Stimulated activated CD8-positive, alpha-beta memory T cell treated with anti-CD3 and anti-CD28 coated beads, Interleukin-12 subunit alpha, Interleukin-12 subunit beta, amount 100 ng/mL, for 24 hours (primary cell): Measurements from ENCODE around the gene SHOX.
"Not testable (repeated sequence)": the region's sequence is repeated elsewhere in the genome, so short reads cannot be mapped to it uniquely, and the experiment has no call there.

Source experiments
- DNase-seq: peaks from one replicate; pipeline ENCODE4 v3.0.0-alpha.2; 2020; ENCODE audit errors: extremely low read depth

Gene SHOX

DNA sequence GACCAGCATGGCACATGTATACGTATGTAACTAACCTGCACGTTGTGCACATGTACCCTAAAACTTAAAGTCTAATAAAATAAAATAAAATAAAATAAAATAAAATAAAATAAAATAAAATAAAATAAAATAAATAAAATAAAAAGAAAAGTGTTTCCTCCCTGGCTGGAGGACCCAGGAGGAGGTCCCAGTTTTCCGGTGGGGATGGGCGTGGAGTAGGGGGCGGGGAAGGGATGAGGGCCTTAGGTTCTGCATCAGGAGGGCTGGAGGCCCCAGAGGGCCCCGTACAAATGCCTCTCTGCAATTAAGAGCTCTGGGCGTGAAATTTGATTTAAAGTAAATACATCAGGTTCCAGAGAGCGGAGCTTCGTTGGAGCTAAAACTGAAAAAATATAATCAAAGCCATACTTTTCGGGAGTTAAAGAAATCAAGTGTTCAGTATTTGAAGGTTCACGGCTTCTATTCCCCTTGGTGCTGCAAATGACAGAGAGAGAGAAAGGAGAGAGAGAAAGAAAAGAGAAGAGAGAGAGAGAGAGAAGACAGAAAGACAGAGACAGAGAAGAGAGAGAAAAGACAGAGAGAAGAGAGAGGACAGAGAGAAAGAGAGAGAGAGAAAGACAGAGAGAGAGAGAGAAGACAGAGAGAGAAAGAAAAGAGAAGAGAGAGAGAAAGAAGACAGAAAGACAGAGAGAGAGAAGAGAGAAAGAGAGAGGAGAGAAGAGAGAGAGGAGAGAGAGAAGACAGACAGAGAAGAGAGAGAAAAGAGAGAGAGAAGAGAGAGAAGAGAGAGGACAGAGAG lies 8.7 kb upstream of the SHOX start:
- no peak for DNase-seq

DNA sequence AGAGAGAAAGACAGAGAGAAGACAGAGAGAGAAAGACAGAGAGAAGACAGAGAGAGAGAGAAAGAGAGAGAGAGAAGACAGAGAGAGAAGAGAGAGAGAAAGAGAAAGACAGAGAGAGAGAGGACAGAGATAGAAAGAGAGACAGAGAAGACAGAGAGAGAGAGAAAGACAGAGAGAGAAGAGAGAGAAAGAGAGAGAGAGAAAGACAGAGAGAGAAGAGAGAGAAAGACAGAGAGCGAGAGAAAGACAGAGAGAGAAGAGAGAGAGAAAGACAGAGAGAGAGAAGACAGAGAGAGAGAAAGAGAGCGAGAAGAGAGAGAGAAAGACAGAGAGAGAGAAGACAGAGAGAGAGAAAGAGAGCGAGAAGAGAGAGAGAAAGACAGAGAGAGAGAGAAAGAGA lies 7.8 kb upstream of the SHOX start:
- DNase-seq, result not testable (repeated sequence)

DNA sequence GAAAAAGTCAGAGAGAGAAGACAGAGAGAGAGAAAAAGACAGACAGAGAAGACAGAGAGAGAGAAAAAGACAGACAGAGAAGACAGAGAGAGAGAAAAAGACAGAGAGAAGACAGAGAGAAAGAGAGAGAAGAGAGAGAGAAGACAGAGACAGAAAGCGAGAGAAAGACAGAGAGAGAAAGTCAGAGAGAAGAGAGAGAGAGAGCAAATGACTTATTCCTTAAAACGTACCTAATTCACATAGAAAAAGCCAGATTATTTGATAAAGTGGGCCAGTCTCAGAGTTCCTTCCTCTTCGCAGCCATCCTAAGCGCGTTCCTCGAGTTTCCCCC lies 7.4 kb upstream of the SHOX start:
- no peak for DNase-seq

DNA sequence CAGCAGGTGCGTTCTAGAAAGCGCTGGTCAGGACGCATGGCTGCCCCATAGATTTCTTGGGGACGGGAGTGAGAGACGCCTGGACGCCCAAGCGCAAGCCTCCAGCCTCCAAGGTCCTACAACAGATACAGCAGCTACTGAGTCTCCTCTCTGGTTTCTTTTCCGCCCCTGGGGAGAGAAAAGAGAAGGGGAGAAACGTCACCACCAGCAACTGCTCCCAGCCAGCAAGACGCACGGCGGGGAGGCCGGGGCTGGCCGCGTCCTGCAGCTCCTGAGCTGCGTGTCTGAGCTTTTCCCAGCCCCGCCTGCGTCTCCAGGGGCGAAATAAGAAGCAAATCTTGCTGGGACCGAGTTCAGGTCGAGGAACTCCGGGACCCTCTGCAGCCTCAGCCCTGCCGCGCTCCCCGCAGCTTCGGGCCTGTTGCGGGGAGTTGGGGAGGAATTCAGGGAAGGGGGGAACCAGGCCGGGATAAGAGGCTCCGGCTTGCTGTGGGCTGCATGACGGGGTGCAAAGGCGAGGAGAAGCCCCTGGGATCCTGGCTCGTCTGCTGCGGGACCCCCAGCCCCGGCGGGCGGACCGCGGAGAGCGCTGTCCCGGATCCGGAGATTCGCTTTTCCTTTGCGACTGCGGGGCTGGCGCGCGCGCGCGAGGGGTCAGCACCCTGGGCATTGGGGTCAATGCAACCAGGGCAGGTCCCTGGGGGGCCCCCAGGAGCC lies 6.8 kb upstream of the SHOX start:
- DNase-seq, result no peak

DNA sequence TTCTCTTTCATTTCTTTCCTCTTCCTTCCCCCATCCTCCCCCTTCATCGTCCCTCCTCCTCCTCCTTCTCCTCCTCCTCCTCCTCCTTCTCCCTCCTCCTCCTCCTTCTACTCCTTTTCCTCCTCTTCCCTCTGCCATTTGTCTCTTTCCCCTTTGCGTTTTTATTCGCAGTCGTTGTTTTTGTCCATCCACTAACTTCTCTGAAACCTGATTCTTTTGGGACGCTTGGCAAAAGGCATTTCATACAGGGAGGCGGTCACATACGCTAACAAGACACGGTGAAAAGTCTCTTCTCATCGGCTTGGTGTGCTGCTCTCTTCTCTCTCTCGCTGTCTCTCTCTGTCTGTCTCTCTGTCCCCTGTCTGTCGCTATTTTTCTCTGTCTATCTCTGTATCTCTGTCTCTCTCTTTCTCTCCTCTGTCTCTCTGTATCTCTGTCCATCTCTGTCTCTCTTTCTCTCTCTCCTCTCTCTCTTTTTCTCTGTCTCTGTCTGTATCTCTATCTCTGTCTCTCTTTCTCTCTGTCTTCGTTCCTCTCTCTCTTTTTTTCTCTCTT lies 5.4 kb upstream of the SHOX start:
- DNase-seq, result no peak

DNA sequence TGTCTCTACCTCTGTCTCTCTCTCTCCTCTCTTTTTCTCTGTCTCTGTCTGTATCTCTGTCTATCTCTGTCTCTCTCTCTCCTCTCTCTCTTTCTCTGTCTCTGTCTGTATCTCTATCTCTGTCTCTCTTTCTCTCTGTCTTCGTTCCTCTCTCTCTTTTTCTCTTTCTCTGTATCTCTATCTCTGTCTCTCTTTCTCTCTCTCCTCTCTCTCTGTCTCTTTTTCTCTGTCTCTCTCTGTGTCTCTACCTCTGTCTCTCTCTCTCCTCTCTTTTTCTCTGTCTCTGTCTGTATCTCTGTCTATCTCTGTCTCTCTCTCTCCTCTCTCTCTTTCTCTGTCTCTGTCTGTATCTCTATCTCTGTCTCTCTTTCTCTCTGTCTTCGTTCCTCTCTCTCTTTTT lies 4.5 kb upstream of the SHOX start:
- DNase-seq, result not testable (repeated sequence)

DNA sequence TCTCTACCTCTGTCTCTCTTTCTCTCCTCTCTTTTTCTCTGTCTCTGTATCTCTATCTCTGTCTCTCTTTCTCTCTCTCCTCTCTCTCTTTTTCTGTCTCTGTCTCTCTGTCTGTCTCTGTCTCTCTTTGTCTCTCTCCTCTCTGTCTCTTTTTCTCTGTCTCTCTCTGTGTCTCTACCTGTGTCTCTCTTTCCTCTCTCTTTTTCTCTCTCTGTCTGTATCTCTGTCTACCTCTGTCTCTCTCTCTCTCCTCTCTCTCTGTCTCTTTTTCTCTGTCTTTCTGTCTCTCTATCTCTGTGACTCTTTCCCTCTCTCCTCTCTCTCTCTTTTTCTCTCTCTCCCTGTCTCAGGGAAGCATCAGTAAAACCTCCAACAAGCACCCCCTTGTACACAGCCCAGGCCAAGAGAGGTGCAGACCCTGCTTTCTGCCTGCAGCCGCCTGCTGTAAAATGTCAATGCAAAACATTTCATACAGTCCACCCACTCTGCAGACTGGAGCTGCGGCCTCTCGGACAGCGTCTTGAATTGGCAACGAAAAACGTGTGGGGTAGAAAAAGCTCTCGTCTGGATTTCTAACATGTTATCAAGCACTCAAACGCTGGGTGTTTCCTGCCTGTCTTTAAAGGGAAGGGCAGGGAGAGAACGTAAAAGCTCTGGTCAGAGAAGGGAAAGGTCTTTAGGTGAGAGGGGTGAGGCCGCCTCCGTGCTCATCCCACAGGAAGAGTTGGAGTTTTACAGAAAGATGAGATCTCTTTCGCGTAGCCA lies 3.7 kb upstream of the SHOX start:
- DNase-seq, result no peak

DNA sequence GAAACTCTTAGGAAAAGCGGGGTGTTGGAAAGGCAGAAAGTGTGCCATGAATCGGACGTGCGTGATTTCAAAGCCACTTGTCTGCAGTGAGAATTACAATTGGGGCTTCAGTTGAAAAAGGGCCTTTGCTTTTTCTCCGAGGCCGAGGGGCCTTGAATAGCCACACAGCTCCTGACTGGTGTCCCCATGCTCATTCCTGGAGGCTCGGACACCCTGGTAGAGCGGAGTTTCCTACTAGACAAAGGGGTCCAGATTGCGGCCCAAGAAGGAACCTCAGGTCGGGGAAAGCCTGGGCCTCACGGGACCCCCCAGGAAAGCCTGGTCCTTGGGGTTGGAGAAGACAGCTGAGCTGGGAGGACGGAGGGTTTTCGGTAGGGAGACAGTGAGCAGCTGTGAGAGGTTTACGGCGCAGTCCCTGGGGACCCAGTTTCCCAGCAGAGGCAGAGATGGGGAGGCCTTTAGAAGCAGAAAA lies 3.0 kb upstream of the SHOX start:
- no peak for DNase-seq

DNA sequence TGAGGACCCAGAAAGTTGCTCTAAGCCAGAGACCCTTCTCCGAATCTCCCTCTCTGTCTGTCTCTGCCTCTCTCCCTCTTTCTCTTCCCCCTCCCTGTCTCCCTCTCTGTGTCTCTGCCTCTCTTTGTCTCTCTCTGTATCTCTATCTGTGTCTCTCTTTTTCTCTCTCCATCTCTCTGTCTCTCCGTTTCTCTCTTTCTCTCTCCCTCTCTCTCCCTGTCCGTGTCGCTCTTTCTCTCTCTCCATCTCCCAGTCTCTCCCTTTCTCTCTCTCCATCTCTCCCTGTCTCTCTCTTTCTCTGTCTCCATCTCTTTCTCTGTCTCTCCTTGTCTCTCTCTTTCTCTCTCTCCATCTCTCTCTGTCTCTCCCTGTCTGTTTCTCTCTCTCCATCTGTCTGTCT lies 2.6 kb upstream of the SHOX start:
- DNase-seq, result no peak

DNA sequence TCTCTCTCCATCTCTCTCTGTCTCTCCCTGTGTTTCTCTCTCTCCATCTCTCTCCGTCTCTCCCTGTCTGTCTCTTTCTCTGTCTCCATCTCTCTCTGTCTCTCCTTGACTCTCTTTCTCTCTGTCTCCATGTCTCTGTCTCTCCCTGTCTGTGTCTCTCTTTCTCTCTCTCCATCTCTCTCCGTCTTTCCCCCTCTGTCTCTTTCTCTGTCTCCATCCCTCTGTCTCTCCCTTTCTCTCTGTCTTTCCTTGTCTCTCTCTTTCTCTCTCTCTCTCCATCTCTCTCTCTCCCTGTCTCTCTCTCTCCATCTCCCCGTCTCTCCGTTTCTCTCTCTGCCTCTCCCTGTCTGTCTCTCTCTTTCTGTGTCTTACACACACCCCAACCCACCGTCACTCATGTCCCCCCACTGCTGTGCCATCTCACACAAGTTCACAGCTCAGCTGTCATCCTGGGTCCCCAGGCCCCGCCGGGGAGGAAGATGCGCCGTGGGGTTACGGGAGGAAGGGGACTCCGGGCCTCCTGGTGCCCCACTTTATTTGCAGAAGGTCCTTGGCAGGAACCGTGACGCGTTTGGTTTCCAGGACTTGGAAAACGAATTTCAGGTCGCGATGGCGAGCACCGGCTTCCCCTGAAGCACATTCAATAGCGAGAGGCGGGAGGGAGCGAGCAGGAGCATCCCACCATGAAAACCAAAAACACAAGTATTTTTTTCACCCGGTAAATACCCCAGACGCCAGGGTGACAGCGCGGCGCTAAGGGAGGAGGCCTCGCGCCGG lies 1.2 kb upstream of the SHOX start:
- DNase-seq, result no peak

DNA sequence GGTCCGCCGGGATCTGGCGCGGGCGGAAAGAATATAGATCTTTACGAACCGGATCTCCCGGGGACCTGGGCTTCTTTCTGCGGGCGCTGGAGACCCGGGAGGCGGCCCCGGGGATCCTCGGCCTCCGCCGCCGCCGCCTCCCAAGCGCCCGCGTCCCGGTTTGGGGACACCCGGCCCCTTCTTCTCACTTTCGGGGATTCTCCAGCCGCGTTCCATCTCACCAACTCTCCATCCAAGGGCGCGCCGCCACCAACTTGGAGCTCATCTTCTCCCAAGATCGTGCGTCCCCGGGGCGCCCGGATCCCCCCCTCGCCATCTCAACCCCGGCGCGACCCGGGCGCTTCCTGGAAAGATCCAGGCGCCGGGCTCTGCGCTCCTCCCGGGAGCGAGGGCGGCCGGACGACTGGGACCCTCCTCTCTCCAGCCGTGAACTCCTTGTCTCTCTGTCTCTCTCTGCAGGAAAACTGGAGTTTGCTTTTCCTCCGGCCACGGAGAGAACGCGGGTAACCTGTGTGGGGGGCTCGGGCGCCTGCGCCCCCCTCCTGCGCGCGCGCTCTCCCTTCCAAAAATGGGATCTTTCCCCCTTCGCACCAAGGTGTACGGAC lies 482 bp upstream of the SHOX start:
- DNase-seq, result no peak

DNA sequence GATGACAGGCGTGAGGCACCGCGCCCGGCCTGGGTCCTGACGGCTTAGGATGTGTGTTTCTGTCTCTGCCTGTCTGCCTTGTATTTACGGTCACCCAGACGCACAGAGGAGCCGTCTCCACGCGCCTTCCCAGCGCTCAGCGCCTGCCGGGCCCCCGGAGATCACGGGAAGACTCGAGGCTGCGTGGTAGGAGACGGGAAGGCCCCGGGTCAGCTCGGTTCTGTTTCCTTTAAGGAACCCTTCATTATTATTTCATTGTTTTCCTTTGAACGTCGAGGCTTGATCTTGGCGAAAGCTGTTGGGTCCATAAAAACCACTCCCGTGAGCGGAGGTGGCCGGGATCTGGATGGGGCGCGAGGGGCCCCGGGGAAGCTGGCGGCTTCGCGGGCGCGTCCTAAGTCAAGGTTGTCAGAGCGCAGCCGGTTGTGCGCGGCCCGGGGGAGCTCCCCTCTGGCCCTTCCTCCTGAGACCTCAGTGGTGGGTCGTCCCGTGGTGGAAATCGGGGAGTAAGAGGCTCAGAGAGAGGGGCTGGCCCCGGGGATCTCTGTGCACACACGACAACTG lies 1.3 kb downstream of the SHOX start:
- no peak for DNase-seq

DNA sequence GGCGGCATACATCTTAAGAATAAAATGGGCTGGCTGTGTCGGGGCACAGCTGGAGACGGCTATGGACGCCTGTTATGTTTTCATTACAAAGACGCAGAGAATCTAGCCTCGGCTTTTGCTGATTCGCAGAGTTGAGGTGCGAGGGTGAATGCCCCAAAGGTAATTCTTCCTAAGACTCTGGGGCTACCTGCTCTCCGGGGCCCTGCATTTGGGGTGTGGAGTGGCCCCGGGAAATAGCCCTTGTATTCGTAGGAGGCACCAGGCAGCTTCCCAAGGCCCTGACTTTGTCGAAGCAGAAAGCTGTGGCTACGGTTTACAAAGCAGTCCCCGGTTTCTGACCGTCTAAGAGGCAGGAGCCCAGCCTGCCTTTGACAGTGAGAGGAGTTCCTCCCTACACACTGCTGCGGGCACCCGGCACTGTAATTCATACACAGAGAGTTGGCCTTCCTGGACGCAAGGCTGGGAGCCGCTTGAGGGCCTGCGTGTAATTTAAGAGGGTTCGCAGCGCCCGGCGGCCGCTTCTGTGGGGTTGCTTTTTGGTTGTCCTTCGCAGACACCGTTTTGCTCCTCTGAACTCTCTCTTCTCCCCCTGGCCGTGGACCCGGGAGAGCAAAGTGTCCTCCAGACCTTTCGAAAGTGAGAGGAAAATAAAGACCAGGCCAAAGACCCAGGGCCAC lies 1.9 kb downstream of the SHOX start:
- DNase-seq, result no peak

DNA sequence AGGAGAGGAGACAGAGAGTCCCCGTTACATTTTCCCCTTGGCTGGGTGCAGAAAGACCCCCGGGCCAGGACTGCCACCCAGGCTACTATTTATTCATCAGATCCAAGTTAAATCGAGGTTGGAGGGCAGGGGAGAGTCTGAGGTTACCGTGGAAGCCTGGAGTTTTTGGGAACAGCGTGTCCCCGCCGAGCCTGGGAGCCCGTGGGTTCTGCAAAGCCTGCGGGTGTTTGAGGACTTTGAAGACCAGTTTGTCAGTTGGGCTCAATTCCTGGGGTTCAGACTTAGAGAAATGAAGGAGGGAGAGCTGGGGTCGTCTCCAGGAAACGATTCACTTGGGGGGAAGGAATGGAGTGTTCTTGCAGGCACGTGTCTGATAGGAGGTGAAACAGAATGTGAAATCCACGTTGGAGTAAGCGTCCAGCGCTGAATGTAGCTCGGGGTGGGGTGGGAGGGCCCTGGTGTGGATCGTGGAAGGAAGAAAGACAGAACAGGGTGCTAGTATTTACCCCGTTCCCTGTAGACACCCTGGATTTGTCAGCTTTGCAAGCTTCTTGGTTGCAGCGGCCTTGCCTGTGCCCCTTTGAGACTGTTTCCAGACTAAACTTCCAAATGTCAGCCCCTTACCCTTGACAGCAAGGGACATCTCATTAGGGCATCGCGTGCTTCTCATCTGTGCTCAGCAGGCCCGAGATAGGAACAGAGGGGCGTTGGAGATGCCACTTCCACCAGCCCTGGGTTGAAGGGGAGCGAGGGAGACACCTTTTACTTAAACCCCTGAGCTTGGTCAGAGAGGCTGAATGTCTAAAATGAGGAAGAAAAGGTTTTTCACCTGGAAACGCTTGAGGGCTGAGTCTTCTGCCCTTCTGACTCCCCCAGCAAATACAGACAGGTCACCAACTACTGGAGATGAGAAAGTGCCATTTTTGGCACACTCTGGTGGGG lies 2.7 kb downstream of the SHOX start:
- no peak for DNase-seq

DNA sequence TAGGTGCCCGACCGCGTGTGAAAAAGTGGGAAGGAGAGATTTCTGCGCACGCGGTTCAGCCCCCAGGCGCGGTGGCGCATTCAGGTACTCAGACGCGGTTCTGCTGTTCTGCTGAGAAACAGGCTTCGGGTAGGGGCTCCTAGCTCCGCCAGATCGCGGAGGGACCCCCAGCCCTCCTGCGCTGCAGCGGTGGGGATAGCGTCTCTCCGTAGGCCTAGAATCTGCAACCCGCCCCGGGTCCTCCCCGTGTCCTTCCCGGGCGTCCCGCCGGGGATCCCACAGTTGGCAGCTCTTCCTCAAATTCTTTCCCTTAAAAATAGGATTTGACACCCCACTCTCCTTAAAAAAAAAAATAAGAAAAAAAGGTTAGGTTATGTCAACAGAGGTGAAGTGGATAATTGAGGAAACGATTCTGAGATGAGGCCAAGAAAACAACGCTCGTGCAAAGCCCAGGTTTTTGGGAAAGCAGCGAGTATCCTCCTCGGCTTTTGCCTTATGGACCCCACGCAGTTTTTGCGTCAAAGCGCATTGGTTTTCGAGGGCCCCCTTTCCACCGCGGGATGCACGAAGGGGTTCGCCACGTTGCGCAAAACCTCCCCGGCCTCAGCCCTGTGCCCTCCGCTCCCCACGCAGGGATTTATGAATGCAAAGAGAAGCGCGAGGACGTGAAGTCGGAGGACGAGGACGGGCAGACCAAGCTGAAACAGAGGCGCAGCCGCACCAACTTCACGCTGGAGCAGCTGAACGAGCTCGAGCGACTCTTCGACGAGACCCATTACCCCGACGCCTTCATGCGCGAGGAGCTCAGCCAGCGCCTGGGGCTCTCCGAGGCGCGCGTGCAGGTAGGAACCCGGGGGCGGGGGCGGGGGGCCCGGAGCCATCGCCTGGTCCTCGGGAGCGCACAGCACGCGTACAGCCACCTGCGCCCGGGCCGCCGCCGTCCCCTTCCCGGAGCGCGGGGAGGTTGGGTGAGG lies 3.7 kb downstream of the SHOX start:
- no peak for DNase-seq

DNA sequence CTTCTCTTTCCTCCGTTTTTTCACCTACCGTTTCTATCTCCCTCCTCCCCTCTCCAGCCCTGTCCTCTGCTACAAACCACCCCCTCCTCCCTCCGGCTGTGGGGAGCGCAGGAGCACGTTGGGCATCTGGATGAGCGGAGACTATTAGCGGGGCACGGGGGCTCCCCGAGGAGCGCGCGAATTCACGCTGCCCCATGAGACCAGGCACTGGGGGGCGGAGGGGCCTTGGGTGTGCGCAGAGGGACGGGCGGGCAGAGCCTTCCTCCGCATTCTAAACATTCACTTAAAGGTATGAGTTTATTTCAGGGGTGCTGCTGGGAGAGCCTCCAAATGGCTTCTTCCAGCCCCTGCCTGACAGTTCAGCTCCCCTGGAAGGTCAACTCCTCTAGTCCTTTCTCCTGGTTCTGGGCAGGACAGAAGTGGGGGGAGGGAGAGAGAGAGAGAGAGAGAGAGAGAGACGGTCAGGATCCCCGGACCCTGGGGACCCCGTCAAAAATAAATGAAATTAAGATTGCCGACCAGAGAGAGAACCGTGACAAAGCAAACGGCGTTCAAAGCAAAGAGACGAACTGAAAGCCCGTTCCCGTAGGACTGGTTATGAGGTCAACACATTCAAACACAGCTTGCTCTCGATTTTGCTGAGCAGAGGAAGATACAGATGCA lies 5.0 kb downstream of the SHOX start:
- no peak for DNase-seq

DNA sequence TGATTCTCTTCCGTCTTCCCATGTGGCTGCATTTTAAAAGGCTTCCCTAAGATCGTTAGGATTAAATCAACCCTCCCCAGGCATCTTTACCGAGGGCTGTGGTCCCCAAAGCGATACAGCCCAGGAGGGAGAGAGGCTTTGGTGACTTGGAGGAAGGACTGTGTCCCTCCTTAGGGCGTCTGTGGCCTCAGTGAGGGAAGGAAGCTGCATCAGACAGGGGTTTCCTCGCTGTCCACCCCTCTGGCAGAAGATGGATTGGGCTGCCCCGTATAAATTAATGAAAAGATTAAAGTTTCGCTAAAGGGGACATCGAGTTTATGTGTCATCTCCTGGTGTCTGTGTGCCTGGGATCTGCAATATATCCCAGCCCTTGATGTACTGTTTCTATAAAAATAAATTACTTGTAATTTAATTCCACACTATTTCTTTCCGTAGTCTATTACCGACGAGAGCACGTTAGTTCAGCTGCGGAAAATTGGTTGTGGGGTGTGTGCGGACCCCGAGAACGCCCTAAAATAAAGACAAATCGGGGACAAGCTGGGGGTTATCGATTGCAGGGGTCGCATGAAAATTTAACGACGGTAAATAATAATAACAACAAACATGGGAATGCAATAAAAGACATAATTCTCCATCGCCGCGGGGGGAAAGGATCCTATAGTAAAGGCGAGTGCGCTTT lies 6.5 kb downstream of the SHOX start:
- DNase-seq, result no peak
